ENCODE results near the gene ANO2. TPM values are rescaled to one million over a fixed set of nuclear protein-coding genes. Genes with fewer than 3 reads are reported as not detected.

The ANO2 gene
- total and polyA plus RNA-seq, 8 donors: 0.43 to 2.4 (median 0.97) TPM

DNA sequence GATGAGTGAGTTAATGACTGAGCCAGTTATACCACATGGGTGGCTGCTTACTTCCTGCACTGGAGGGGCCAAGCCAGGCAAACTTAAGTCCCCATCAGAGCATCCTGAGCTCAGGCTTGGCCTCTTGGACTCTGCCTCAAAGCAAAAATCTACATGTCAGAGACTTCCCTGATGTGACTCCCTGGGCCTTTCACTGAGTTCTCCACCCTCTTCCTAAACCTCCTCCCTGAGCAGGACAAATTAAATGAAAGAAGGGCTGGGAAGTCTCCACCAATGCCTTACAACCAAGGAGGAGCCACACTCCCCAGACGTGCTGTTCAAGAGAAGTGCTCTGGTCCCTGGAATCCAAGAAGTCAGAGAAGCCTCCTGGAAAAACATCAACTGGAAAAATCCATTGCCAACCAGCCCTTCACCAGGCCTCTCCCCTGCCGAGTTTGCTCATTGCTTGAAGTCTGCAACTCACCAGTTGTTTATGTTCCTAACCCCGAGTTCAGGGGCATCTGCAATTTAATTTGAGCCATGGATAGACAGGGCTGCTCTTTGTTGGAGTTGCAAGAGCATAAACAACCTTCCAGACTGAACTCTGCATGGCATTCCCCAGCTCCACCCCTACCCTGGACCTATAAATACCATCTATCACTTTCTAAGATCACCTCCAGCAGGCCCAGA is 160.5 kb downstream of the ANO2 start:
- Histone ChIP-seq H3K9me3 (no peaks in the 10 kb centered on the region), H3K4me1 (no peaks in the 10 kb centered on the region), H3K27ac (no peak overlapping the region), H3K36me3 (no peaks in the 10 kb centered on the region), H3K4me3 (no peak overlapping the region), H3K27me3 (no peaks in the 10 kb centered on the region)
- no peak for FAIRE-seq
- WGBS, 2 donors: 59 to 68% methylated on average over 3 of the region's 3 CpGs
- no peak for ATAC-seq
- intact Hi-C loops (cut with DNase I): no loop called here
- DNase-seq: no peak
- TF ChIP-seq, protein P1, sequence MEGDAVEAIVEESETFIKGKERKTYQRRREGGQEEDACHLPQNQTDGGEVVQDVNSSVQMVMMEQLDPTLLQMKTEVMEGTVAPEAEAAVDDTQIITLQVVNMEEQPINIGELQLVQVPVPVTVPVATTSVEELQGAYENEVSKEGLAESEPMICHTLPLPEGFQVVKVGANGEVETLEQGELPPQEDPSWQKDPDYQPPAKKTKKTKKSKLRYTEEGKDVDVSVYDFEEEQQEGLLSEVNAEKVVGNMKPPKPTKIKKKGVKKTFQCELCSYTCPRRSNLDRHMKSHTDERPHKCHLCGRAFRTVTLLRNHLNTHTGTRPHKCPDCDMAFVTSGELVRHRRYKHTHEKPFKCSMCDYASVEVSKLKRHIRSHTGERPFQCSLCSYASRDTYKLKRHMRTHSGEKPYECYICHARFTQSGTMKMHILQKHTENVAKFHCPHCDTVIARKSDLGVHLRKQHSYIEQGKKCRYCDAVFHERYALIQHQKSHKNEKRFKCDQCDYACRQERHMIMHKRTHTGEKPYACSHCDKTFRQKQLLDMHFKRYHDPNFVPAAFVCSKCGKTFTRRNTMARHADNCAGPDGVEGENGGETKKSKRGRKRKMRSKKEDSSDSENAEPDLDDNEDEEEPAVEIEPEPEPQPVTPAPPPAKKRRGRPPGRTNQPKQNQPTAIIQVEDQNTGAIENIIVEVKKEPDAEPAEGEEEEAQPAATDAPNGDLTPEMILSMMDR (IDR thresholded peaks at IDR 0.05): no peak

DNA sequence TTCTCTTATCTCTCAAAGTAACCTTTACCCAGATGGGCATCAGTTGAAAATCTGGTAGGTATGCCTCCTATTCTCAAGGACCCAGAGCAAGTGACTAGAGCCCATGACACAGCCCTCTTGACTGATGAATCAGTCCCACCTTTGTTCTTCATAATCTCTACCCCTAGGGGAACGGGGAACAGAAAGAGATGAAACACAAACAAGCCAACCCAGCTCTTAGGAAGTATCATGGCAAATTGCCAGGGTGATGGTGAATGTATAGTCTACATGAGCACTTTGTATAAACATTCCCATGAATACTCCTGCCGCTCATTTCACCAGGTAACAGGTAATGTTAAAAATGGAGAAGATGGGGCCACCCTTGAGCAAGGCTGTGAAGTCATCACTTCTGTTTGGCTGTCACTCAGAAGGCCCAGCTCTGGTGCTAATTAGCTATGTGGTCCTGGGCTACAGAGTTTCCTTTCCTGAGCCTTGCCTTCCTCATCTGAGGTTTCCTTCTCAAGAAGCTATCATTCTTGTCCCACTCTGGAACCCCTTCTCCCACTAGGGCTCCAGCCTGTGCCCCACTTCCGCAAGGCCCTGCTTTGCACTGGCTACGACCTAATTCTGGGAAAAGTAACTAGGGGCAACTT is 161.7 kb downstream of the ANO2 start:
- 82 to 86% methylated on average over 4 of the region's 4 CpGs for WGBS, 2 donors
- no peak for FAIRE-seq

DNA sequence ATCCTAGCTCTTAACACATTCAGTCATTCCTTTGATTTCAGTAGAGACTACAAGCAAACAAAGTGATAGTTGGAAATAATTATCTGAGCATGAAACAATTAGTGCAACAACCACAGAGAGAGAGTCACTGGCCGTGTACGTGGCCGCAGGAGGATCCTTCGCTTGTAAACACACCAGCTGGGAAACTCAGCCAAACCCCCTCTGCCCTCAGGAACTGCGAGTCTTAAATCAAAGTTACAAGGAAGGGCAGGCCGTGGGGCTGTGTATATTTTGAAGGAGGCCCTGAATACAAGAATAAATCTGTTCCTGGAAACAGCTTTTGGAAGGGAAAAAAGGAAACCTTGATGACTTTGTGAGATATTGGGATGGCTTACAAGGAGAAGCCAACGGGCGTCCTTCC is 164.5 kb downstream of the ANO2 start:
- DNase-seq: no peak
- Histone ChIP-seq H3K9me3 (no peaks in the 10 kb centered on the region), H3K27me3 (no peaks in the 10 kb centered on the region), H3K27ac (no peak overlapping the region), H3K4me1 (no peaks in the 10 kb centered on the region), H3K4me3 (no peak overlapping the region), H3K36me3 (no peaks in the 10 kb centered on the region)
- TF ChIP-seq, protein P1 (IDR thresholded peaks at IDR 0.05): no peak
- FAIRE-seq: no peak
- intact Hi-C loops (cut with DNase I): no loop called here
- no peak for ATAC-seq
- WGBS, 2 donors: 58 to 63% methylated on average over 8 of the region's 8 CpGs

More for the DNA sequence above, 161.7 kb downstream of the ANO2 start:
- H3K4me3 ChIP-seq: no peak overlapping the region
- no peaks in the 10 kb centered on the region for H3K27me3 ChIP-seq
- DNase-seq: no peak
- no peaks in the 10 kb centered on the region for H3K9me3 ChIP-seq
- TF ChIP-seq, protein P1 (IDR thresholded peaks at IDR 0.05): no peak
- ATAC-seq: no peak
- H3K36me3 ChIP-seq: no peaks in the 10 kb centered on the region
- intact Hi-C loops (cut with DNase I): no loop called here
- no peak overlapping the region for H3K27ac ChIP-seq
- H3K4me1 ChIP-seq: no peaks in the 10 kb centered on the region

DNA sequence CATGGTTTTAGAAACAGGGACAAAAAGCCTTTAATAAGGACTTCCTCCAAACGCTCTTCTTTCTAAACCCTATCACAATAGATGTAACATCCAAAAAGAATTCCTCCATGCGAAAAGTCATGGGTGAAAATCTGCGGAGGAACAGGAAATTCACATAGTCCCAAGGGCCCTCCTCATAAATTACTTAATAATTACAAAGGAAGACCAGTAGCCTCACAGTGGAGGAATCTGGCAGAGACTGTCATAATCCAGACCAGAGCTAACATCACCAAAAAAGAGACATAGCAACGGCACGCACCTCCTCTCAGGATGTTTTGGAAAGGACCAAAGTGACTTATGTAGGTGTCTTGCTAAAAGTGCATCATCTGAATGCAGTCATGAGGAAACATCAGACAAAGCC is 165.7 kb downstream of the ANO2 start:
- intact Hi-C loops (cut with DNase I): no loop called here
- H3K4me1 ChIP-seq: no peaks in the 10 kb centered on the region
- no peaks in the 10 kb centered on the region for H3K36me3 ChIP-seq
- no peaks in the 10 kb centered on the region for H3K9me3 ChIP-seq
- ATAC-seq (no peak), FAIRE-seq (no peak), DNase-seq (no peak)
- no peaks in the 10 kb centered on the region for H3K27me3 ChIP-seq
- no peak overlapping the region for H3K4me3 ChIP-seq
- H3K27ac ChIP-seq: no peak overlapping the region
- WGBS, 2 donors: 84 to 86% methylated on average over 5 of the region's 5 CpGs
- TF ChIP-seq, protein P1 (IDR thresholded peaks at IDR 0.05): no peak

DNA sequence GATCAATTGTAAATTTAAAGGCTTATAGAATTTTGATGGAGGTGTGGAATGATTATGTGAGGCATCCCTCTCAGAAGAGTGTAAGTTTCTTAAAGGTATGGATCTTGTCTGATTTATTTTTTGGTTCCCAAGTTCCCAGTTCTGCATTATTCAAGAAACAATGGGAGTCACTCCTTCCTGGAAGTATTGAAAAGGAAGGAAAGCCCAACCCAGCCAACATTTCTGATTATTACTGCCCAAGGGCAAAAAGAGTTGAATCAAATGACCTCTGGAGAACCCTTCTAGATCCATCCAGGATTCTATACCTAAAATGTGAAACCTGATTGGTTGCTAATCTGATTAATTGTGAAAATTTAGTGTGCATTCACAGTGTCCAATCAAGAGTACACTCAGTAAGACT is 166.2 kb downstream of the ANO2 start:
- H3K4me1 ChIP-seq: no peaks in the 10 kb centered on the region
- no peak overlapping the region for H3K4me3 ChIP-seq
- TF ChIP-seq, protein P1 (IDR thresholded peaks at IDR 0.05): no peak
- FAIRE-seq: no peak
- intact Hi-C loops (cut with DNase I): no loop called here
- H3K36me3 ChIP-seq: no peaks in the 10 kb centered on the region
- H3K27me3 ChIP-seq: no peaks in the 10 kb centered on the region
- ATAC-seq: no peak
- no peak overlapping the region for H3K27ac ChIP-seq
- no peaks in the 10 kb centered on the region for H3K9me3 ChIP-seq
- DNase-seq: no peak

Measured in pancreas (tissue), 10 donors.